Right renal pelvis (tissue), 4 donors: ENCODE data around the gene MT3. TPM values are rescaled to one million over a fixed set of nuclear protein-coding genes. Genes with fewer than 3 reads are reported as not detected.
"Not testable (repeated sequence)": the region's sequence is repeated elsewhere in the genome, so short reads cannot be mapped to it uniquely, and the experiment has no call there.

ENCODE experiments used
- DNase-seq, 4 donors: peaks; one replicate each; pipeline ENCODE4 v3.0.0-alpha.2; 2013; ENCODE audit warnings: low read depth in 4 of 4, low spot score in 3 of 4, missing footprints in 1 of 4
- polyA plus RNA-seq, 4 donors: library from polyadenylated mRNA; unstranded; fragments of 120-200 nt; gene quantifications; one replicate each; pipeline ENCODE4 v1.2.1, GENCODE V29; 2013; ENCODE audit not compliant: insufficient read length in 4 of 4

The MT3 gene
- polyA plus RNA-seq, 4 donors = 0.43 to 1.3 (median 0.89) TPM

DNA sequence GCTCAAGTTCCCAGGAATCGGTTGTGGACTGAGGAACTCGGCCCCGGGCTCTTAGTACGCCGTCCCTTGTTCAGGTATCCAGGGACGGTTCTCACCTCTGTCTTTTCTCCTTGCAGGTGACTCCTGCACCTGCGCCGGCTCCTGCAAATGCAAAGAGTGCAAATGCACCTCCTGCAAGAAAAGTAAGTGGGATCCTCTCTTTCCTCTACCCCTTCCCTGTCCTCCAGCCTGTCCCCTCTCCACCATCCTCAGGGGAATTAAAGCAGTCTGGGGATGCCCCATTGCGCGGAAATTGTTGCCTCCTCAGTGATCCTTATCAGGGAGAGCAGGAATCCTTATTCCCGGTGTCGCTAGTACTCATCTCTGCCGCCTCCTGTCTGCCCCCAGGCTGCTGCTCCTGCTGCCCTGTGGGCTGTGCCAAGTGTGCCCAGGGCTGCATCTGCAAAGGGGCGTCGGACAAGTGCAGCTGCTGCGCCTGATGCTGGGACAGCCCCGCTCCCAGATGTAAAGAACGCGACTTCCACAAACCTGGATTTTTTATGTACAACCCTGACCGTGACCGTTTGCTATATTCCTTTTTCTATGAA, 19.6 kb downstream of the MT3 start:
- DNase-seq = no peak

DNA sequence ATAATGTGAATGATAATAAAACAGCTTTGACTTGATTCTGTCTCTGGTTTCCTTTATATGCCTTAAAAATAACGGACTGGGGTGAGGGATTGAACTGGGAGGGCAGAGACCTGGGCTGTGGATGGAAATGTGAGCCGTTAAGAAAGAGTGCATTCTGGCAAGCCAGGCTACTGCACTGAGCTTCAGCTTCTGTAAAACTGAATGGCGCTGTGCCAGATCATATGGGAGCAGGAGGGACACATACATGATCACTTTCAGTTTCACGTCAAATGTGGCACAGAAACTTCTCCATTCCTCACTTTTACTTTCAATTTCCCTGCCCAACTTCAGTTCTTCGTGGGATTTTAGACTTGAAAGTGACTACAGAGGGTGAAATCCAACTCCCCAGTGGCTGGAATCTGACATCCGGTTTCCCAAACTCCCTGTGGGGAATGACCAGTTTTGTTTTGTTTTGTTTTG, 20.2 kb downstream of the MT3 start:
- DNase-seq = no peak

DNA sequence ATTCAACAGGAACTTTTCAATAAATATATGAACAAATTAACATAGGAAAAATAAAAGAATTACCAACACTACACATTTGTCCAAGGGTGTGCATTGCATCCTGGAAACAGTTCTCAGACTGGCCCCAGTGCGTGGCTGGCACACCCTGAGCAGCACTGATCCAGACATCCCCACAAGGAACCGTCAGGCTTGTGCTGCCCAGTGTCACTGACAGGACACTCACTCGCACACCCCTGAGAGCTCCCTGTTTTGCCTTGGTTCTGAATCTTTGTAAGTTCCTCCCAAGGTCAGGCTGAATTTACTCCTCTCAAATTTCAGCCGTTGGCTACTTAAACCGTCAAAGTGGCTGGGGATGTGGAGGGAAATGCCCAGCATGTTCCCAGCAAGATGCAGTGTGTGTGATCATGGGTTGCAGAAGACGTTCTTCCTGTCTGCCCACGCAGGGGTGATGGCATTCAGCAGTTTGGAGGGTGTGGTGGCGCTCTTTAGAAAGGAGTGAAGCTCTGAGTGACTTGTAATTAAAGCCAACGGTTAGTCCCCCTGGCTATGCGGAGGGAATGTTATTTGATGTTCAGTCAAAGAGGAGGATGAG, 20.8 kb downstream of the MT3 start:
- no peak for DNase-seq

DNA sequence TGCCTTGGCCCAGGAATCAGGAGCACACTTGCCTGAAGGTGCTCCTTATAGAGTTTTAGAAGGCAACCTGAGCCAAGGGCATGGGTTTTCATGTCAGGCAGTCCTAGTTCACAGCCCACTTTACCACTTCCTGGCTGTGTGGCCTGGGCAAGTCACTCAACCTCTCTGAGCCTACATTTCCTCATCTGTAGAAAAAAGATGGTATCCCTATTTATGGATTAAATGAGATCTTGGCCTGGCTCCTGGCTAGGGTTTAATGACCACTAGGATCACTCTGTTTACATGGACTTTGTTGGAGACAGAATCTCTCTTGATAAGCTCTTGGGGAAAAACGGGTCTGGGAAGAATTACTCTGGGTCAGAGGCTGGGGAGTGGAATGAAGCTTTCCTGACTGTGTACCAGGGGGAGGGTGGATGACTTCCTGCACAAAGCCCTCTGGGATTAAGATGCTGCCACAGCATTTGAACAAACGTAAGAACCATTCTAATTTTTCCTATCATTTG, 21.3 kb downstream of the MT3 start:
- DNase-seq = no peak

DNA sequence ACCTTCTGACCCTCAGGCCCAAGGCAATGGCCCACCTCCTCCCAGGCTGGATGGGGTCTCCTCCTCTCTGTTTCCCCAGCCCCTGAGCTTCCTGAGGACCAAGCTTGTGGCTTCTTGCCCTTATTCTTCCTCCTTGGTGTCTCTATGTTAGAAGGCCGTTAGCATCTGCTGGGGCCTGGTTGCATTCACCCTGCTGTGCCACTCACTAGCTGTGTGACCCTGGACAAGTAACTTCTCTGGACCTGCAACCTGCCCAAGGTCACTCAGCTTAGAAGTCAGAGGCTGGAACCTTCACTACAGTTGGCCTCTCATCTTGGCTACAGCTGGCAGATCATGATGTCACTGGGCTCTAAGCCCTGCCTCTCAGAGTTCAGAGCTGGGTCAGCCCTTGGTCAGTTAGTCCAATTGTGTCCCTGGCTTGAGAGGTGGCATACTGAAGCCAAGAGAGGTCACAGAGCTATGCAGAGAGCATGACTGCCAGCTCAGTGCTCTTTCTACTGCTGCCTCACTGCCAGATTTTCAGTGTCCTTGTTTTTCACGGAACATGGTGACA, 22.0 kb downstream of the MT3 start:
- no peak for DNase-seq

DNA sequence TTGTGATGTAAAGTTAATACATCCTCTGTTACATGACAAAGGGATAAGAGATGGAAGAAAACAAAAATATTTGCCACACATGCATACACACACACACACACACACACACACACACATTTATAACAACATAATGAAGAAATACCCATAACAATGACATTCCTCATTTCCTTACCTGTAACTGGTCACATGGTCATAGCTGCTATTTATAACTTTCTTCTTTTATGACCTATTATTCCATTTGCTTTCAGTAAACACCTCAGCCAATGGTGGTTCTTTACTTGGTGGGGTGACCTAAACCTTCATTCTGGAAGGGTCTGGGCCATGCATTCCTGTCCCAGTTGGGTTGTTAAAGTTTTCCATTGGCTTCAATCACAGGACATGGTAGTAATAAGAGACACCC, 24.4 kb downstream of the MT3 start:
- no peak for DNase-seq

DNA sequence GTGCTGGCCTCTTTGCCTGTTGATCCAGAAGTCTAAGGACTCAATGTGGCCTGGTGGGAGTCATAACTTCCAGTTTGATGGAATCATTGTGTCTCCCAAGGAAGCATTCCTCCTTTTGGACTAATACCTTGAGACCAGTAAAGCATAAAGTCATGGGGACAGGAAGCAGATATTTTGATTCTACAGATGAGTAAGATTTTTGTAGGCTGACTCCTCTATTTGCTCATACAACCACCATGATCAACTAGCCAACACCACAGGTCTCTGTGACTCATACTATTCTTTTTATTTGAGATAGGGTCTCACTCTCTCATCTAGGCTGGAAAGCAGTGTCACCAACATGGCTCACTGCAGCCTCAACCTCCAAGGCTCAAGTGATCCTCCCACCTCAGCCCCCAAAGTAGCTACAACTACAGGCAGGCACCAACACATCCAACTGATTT, 25.2 kb downstream of the MT3 start:
- no peak for DNase-seq

DNA sequence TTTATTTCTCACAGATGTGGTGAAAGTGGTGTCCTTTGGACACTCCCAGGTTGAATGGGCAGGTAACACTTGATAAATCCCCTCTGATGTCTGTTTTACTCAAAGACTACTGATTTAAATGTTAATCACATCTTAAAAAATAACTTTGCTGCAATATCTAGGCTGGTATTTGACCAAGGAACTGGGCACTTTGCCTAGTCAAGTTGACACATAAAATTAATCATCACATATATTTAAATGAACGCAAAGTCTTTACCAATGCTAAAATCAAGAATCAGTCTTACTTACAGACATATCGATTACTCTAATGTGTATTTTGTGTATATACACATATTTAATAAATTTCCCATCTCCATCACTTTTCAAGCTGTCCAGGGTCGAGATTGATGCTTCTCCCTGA, 26.0 kb downstream of the MT3 start:
- DNase-seq = no peak

DNA sequence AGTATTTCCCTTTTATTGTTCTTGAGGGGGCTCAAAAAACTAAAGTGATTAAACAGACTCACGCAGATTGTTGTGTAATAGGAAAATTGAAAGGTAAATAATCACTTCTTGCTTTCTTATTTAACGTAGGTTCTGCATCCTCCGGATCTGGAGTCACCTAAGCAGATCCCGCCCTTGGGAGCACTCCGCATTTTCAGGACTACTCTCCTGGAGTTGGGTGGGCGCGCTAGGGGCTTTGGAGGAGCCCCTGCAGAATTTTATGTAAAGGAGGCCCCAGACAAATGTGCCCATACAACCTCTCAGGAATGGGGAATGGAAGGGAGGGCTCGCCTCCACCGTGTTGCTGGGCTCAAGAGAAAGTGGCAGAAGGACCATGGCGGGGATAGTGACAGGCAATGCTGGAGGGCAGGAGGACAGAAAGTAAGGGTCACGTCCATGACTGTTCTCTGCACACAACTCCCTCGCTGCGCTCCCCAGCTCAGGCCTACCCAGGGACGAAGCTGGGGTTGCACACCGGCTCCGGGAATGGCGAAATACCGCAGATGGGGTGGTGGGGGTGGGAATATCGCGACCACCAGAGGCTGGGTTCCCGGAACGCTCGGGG, 27.4 kb downstream of the MT3 start:
- DNase-seq = no peak

DNA sequence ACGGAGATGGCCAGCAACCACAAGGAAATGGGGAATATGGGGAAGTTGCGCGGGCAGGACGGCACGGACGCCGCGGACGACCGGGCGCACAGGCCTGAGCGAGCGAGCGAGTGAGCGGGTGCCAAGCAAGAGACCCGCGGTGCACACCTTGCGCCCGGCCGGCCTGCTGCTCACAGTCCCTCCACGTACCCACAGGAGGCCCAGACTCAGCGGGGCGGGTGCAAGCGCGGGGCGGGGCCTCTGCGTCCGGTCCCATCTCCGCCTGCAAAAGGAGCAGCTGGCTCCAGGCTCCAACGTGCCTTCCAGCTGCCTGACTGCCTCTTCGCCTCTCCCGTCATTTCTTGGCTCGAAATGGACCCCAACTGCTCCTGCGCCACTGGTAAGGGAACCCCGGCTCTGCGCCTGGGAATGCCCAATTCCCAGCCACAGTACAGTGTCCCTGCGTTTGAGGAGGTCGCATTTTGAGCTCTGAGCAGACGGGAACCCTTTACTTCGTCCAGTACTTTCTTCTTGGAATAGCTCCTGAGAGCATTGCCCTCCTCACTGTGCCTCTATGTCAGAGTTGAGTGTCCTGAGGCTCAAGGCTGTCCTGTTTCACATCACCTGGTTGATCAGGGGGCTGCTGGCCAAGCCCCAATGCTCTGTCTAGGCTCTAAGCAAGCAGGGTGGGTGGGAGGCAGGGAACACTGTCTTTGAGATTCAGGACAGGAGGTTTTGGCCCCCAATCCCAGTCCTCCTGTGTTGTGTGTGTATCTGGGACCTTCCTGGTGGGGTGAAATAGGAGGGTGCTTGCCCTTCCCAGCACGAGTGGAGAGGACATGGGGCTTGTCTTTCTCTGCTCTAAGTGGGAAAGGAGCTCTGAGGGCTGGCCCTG, 28.1 kb downstream of the MT3 start:
- DNase-seq = no peak

DNA sequence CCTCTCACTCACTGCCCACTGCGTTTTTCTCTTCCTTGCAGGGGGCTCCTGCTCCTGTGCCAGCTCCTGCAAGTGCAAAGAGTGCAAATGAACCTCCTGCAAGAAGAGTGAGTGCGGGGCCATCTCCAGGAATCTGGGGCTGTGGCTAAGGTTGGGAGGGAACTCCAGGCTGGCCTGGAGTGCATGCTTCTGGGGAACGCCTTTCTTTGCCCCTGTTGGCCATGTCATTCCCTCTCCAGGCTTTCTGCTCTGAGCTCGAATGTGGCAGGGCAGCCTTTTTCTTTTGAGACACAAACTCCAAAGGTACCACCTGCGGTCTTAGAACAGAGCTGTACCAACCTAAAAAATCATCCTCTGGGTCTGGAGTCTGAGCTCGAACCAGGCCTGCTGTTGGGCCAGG, 28.8 kb downstream of the MT3 start:
- DNase-seq = no peak

DNA sequence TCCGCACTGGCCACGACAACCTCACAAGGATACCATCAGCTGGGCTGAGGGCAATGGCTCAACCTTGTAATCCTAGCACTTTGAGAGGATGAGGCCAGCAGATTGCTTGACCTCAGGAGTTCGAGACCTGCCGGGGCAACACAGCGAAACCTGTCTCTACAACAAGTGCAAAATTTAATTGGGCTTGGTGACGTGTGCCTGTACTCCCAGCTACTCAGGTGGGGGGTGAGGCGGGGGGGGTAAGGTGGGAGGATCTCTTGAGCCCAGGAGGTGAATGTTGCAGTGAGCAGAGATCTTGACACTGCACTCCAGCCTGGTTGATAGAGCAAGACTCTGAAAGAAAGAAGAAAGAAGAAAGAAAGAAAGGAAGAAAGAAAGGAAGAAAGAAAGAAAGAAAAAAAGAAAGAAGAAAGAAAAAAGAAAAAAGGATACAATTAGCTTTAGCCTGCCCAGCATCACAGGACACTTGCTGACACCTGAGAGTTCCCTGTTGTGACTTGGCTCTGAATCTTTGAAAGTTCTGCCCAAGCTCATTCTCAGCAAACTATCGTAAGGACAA, 31.1 kb downstream of the MT3 start:
- no peak for DNase-seq

DNA sequence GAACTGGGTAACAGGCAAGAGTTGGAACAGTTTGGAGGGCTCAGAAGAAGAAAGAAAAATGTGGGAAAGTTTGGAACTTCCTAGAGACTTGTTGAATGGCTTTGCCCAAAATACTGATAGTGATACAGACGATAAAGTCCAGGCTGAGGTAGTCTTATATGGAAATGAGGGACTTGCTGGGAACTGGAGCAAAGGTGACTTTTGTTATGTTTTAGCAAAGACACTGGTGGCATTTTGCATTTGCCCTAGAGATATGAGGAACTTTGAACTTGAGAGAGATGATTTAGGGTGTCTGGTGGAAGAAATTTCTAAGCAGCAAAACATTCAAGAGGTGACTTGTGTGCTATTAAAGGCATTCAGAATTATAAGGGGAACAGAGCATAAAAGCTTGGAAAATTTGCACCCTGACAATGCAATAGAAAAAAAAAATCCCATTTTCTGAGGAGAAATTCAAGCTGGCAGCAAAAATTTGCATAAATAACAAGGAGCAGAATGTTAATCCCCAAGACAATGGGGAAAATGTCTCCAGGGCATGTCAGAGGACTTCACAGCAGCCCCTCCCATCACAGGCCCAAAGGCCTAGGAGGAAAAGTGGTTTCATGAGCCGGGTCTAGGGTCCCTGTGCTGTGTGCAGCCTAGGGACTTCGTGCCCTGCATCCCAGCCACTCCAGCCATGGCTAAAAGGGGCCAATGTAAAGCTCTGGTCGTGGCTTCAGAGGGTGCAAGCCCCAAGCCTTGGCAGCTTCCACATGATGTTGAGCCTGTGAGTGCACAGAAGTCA, 32.5 kb downstream of the MT3 start:
- DNase-seq = not testable (repeated sequence)

DNA sequence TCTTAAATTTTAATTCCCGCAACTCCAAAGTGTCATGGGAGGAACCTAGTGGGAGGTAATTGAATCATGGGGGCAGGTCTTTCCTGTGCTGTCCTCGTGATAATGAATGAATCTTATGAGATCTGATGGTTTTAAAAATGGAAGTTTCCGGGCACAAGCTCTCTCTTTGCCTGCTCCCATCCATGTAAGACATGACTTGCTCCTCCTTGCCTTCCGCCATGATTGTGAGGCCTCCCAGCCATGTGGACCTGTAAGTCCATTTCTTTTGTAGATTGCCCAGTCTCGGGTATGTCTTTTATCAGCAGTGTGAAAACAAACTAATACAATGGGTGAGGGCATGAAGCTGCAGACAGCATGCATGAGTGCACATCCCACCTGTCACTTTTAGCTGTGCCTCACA, 33.9 kb downstream of the MT3 start:
- DNase-seq = not testable (repeated sequence)

DNA sequence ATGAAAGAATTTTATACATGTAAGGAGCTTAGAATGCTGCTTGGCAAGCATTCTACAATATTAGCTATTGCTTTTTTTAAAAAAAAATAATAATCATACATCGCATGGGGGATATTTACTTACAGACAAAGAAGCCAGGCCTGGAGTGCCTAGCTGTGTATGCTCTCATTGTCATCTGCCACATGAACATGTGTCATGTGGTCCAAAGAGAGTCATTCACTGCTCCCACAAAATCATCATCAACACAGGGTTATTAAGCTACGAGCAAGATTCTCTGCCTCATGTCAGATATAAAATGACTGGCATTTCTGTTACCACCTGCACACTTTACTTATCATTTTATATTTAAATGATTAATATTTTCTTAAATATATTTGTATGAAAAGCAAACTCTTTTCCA, 34.3 kb downstream of the MT3 start:
- DNase-seq = no peak

DNA sequence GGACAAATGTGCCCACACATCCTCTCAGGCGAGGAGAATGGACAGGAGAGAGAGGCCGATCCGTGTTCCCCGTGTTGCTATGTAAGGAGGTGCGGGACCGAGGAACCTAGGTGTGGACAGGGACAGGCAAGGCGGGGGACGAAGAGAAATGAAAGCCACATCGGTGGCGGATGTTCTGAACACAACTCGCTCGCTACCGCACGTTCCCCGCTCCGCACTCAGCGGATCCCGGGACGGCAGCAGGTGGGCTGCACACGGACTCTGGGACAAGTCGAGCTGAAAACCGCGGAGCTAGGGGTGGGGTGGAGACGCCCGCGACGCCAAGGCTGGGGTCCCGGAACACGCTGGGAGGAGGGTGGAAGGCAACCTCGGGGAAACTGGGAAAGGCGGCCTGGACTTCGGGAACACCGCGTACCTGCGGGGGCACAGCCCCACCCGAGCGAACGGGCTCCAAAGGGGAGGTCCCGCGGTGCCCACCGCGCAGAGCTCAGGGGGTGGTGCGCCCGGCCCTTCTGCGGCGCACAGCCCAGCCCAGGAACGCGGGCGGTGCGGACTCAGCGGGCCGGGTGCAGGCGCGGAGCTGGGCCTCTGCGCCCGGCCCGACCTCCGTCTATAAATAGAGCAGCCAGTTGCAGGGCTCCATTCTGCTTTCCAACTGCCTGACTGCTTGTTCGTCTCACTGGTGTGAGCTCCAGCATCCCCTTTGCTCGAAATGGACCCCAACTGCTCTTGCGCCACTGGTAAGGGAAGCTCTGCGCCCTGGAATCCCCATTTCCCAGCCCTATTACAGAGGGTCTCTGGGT, 36.0 kb downstream of the MT3 start, which contains the start of gene MT1E:
TSS of gene MT1E (plus strand) at position 642 of the 803 bp plus-strand sequence. CDS start at position 713, 71 bp downstream.
- no peak for DNase-seq

DNA sequence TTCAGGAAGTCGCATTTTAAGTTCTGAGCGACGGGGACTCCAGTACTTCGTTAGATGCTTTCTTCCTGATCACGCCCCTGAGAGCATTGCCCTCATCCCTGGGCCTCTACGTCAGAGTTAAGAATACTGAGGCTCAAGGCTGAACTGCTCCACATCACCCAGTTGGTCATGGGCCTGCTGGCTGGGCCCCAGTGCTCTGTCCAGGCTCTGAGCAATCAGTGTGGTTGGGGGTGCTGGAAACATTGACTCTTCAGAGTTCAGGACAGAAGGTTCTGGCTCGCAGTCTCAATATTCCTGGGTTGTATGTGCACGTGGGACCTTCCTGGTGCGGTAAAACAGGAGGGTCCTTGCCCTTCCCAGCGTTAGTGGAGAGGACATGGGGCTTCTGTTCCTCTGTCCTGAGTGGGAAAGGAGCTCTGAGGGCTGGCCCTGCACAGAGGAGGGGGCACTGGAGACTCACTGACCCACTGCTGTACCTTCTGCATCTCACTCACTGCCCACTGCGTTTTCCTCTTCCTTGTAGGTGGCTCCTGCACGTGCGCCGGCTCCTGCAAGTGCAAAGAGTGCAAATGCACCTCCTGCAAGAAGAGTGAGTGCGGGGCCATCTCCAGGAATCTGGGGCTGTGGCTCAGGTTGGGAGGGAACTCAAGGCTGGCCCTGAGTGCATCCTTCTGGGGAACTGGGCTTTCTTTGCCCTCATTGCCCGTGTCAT, 36.8 kb downstream of the MT3 start:
- no peak for DNase-seq

DNA sequence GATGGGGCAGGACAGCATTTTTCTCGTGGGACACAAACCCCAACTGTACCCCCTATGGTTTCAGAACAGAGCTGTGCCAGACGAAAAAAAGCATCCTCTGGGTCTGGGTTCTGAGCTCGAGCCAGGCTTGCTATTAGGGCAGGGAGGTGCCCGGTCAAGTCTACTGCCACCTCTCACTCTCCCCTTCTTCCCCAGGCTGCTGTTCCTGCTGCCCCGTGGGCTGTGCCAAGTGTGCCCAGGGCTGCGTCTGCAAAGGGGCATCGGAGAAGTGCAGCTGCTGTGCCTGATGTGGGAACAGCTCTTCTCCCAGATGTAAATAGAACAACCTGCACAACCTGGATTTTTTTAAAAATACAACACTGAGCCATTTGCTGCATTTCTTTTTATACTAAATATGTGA, 37.4 kb downstream of the MT3 start:
- no peak for DNase-seq
